OCI-LY3 (cell line): ENCODE data around the gene IKZF5.

Experiments
- EZH2phosphoT487 ChIP-seq: fragments of 200-600 bp; shearing (Covaris generic); IDR thresholded peaks from 2 replicates; pipeline ENCODE4 v1.6.1; 2018; ENCODE audit warnings: antibody characterized with exemption, mixed run types, low read depth
- TF ChIP-seq, protein P1 (sequence below): fragments of 200-600, 300-600 bp; sonication (generic); IDR thresholded peaks from 2 replicates; pipeline ENCODE4 v1.5.1; 2014; ENCODE audit warnings: antibody characterized with exemption, low read length, low read depth

- TF ChIP-seq, protein P1, sequence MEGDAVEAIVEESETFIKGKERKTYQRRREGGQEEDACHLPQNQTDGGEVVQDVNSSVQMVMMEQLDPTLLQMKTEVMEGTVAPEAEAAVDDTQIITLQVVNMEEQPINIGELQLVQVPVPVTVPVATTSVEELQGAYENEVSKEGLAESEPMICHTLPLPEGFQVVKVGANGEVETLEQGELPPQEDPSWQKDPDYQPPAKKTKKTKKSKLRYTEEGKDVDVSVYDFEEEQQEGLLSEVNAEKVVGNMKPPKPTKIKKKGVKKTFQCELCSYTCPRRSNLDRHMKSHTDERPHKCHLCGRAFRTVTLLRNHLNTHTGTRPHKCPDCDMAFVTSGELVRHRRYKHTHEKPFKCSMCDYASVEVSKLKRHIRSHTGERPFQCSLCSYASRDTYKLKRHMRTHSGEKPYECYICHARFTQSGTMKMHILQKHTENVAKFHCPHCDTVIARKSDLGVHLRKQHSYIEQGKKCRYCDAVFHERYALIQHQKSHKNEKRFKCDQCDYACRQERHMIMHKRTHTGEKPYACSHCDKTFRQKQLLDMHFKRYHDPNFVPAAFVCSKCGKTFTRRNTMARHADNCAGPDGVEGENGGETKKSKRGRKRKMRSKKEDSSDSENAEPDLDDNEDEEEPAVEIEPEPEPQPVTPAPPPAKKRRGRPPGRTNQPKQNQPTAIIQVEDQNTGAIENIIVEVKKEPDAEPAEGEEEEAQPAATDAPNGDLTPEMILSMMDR, result no peak
- TF ChIP-seq EZH2phosphoT487, result no peak
These were observed 27.5 kb downstream of the IKZF5 start for GRCh38 chr10:122981066-122981464.
